A673 (cell line): ENCODE results near the gene AUP1. TPM values are rescaled to one million over a fixed set of nuclear protein-coding genes. Genes with fewer than 3 reads are reported as not detected.

Experiments used
- BruUV-seq: library from RNA; stranded (reverse); fragments of 400-500 nt; replicated peaks from 2 replicates; lab custom pipeline; 2021; lab: Mats Ljungman, UMichigan
- CTCF ChIA-PET: fragments of 300-600 bp; sonication (Branson Sonifier 250); formaldehyde crosslinking; loops from one replicate; lab custom pipeline; 2022; ENCODE audit warnings: antibody characterized with exemption; lab: Charles Lee
- POLR2A ChIA-PET: fragments of 300-600 bp; sonication (Branson Sonifier 250); formaldehyde crosslinking; loops from one replicate; lab custom pipeline; 2022; ENCODE audit warnings: antibody characterized with exemption; ENCODE audit not compliant: low non-redundant PET; lab: Charles Lee
- DNase-seq: peaks from one replicate; pipeline ENCODE4 v3.0.0-alpha.2; 2015; ENCODE audit warnings: low spot score
- H3K27ac ChIP-seq: fragments of 200-600 bp; sonication (generic); 2 replicates; pipeline ENCODE4 v1.5.1; 2016; ENCODE audit warnings: mixed run types, low read depth, mild to moderate bottlenecking, mixed read lengths, antibody characterized with exemption, low read length; ENCODE audit not compliant: poor library complexity, severe bottlenecking
- H3K27me3 ChIP-seq: fragments of 200-600 bp; sonication (generic); replicated peaks from 2 replicates; pipeline ENCODE4 v1.6.1; 2017; ENCODE audit warnings: mixed run types, low read depth, mild to moderate bottlenecking, mixed read lengths, antibody characterized with exemption, low read length; ENCODE audit not compliant: insufficient read depth, poor library complexity
- H3K36me3 ChIP-seq: fragments of 200-600 bp; sonication (generic); 2 replicates; pipeline ENCODE4 v1.6.1; 2016; ENCODE audit warnings: mixed run types, mild to moderate bottlenecking, mixed read lengths, antibody characterized with exemption, low read length; ENCODE audit not compliant: insufficient read depth, poor library complexity, severe bottlenecking
- H3K4me1 ChIP-seq: fragments of 200-600 bp; sonication (generic); 2 replicates; pipeline ENCODE4 v1.6.1; 2017; ENCODE audit warnings: mixed run types, mild to moderate bottlenecking, mixed read lengths, antibody characterized with exemption, low read length; ENCODE audit not compliant: insufficient read depth, poor library complexity, severe bottlenecking
- H3K4me3 ChIP-seq: fragments of 200-600 bp; sonication (generic); 2 replicates; pipeline ENCODE4 v1.5.1; 2016; ENCODE audit warnings: low read depth, mixed run types, mild to moderate bottlenecking, mixed read lengths, low read length; ENCODE audit not compliant: poor library complexity, severe bottlenecking
- H3K9me3 ChIP-seq: fragments of 200-600 bp; sonication (generic); 2 replicates; pipeline ENCODE4 v1.6.1; 2016; ENCODE audit warnings: mixed run types, low read depth, mild to moderate bottlenecking, mixed read lengths, antibody characterized with exemption, low read length; ENCODE audit not compliant: poor library complexity, severe bottlenecking
- EZH2 ChIP-seq: fragments of 200-600 bp; sonication (generic); IDR thresholded peaks from 2 replicates; pipeline ENCODE4 v1.6.1; 2017; ENCODE audit warnings: borderline replicate concordance, low read depth, mild to moderate bottlenecking, mixed read lengths, antibody characterized with exemption, low read length; ENCODE audit not compliant: poor library complexity, severe bottlenecking
- intact Hi-C: fragments of 100-400 bp; cut with micrococcal nuclease; formaldehyde crosslinking; loops from one replicate; pipeline ENCODE4 v1.10.0; 2022; ENCODE audit not compliant: unreplicated experiment
- total RNA-seq: library from RNA; stranded (reverse); gene quantifications from 2 replicates; pipeline ENCODE4 v1.2.3, GENCODE V29; 2021
- TF ChIP-seq, protein P1 (sequence below): fragments of 300-800, 200-600 bp; sonication (generic); conservative IDR thresholded peaks from 2 replicates; pipeline ENCODE4 v1.5.1; 2017; ENCODE audit warnings: low read depth, mild to moderate bottlenecking, antibody characterized with exemption, low read length, moderate library complexity, mixed read lengths

The AUP1 gene
- total RNA-seq, 1 experiment from 2014 or later = 126 TPM

DNA sequence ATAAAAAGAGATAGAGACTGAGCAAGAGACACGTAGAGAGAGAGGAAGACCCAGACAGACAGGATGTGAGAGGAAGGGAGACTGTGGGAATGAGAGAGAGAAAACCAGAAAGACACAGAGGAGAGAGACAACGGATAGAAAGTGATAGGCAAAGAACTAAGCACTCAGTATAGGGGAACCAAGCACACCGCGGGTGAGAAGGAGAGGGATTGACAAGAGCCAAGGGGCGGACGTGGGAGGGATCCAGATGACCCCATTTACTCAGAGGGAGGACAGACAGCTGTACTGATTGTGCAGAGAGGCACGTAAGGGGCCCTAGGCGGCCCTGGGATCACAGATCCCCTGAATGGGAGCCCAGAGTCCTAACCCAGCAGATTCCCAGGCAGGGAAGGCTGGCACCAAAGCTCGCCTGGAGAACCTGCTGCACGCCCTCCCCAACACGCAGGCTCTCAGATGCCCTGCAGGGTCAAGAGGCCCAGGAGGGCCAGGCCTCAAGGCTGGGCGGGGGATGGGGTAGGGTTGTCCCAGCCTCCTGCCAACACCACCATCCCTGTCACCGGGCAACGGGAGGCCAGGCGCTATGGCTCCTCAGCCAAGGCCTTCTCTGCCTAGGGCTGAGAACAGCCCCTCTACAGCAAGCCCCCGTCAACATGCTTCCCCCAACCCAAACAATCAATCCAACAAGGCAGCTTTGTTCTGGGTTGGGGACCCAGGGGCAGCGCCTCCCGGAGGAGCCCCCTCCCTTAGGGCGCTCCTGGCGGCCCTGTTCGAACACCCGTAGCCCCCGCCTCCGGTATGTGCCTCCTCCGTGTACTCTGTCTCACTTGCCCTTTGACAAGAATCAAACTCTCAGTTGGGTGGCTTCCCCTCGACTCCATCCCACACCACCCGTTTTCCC, 23.7 kb upstream of the AUP1 start:
- Histone ChIP-seq H3K4me3 (peak overlapping the region; percentile 76), H3K4me1 (peaks cover 5% of the 10 kb centered on the region), H3K36me3 (peaks cover 7% of the 10 kb centered on the region), H3K27me3 (peaks cover 5% of the 10 kb centered on the region), H3K27ac (no peak overlapping the region), H3K9me3 (no peaks in the 10 kb centered on the region)
- no peak for DNase-seq
- CTCF ChIA-PET = no interaction called here
- POLR2A ChIA-PET = no interaction called here
- BruUV-seq = no TSS peak
- intact Hi-C loops = no loop called here
- no peak for TF ChIP-seq EZH2
- TF ChIP-seq, protein P1, sequence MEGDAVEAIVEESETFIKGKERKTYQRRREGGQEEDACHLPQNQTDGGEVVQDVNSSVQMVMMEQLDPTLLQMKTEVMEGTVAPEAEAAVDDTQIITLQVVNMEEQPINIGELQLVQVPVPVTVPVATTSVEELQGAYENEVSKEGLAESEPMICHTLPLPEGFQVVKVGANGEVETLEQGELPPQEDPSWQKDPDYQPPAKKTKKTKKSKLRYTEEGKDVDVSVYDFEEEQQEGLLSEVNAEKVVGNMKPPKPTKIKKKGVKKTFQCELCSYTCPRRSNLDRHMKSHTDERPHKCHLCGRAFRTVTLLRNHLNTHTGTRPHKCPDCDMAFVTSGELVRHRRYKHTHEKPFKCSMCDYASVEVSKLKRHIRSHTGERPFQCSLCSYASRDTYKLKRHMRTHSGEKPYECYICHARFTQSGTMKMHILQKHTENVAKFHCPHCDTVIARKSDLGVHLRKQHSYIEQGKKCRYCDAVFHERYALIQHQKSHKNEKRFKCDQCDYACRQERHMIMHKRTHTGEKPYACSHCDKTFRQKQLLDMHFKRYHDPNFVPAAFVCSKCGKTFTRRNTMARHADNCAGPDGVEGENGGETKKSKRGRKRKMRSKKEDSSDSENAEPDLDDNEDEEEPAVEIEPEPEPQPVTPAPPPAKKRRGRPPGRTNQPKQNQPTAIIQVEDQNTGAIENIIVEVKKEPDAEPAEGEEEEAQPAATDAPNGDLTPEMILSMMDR = no peak

DNA sequence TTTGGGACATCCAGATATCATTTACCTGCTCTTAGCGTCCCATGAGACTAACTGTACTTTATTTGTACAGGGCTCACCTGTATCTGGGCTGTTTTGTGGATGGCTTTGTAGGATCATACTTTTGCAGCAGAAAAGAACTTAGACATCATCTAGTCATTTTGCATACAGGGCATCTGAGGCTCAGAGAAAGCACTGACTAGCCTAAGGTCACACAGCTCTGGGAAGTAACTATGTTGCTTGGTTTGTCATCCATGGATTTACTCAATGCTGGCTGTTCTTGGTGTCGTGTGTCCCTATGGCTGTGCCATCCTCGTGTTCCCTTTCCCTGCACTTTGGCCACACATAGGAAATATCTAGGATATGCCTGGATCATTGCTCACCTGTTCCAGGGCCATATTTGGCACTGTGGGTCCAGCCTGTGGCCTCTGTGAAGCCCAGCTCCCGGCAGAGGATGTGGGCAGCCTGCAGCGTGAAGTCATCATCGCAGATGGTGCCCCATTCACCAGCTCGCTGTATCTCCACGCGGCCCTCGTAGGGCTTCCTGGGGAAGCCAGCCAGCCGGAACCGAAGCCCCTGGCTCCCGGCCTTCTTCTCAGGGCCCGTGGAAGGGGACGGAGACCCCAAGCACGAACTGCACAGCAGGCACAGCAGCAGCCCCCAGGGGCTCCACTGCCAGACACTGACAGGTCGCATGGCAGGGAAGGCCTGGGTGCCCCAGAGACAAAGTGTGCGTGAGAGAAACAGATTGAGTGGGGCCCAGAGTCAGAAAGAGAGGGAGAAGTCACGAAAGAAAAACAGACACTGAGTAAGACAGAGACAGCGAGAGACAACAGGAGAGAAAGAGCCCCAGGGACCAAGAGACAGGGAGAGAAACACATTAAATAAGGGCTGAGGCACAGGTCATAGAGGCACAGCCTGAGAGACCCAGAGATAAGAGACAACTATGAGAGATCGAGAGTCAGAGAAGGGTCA, 22.7 kb upstream of the AUP1 start:
- no peak for DNase-seq
- Histone ChIP-seq H3K9me3 (no peaks in the 10 kb centered on the region), H3K4me1 (peaks cover 5% of the 10 kb centered on the region), H3K27ac (no peak overlapping the region), H3K27me3 (peaks cover 14% of the 10 kb centered on the region), H3K36me3 (peaks cover 7% of the 10 kb centered on the region), H3K4me3 (no peak overlapping the region)
- ChIA-PET POLR2A (no interaction called here), CTCF (no interaction called here)
- TF ChIP-seq, protein P1 = no peak
- no peak for TF ChIP-seq EZH2
- no TSS peak for BruUV-seq
- intact Hi-C loops = no loop called here

DNA sequence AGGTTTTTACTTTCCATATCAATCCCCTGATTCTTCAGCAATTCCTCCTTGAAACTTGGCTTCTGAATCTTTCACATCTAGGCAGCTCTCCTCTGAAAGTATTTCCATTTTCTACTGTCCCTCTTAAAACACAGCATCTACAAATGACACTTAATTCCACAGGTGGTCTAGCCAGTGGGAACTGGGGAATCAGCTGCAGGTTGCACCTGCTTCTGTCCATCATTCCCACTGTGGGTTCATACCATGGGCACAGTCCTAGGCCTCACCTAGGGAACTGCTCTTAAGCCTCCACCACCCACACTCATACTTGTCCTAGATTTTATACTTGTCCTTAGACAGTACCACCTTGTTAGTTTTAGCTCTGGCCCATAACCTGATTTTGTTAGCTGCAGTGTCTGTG, 22.0 kb upstream of the AUP1 start:
- intact Hi-C loops = no loop called here
- ChIA-PET CTCF (no interaction called here), POLR2A (no interaction called here)
- no peak overlapping the region for H3K4me3 ChIP-seq
- no TSS peak for BruUV-seq
- H3K4me1 ChIP-seq = peaks cover 5% of the 10 kb centered on the region
- DNase-seq = no peak
- TF ChIP-seq, protein P1 = no peak
- no peak for TF ChIP-seq EZH2
- H3K27me3 ChIP-seq = peaks cover 14% of the 10 kb centered on the region
- peaks cover 3% of the 10 kb centered on the region for H3K36me3 ChIP-seq
- H3K9me3 ChIP-seq = no peaks in the 10 kb centered on the region
- H3K27ac ChIP-seq = no peak overlapping the region
